Measurements from ENCODE around the gene ZNF443.

ZNF443 gene

GRCh38 chr19:12380444-12380737, 60.4 kb downstream of the ZNF443 start:
- H3K4me3 ChIP-seq (ENCODE audit: low read depth, low read length): no peak overlapping the region
- no peak for TF ChIP-seq CTCF (IDR thresholded peaks at IDR 0.05; ENCODE audit: borderline replicate concordance, insufficient read depth, low read depth, low read length)

- no peak overlapping the region for H3K4me3 ChIP-seq (ENCODE audit: low read depth, low read length)
- no peak for TF ChIP-seq CTCF (IDR thresholded peaks at IDR 0.05; ENCODE audit: borderline replicate concordance, insufficient read depth, low read depth, low read length)
These were observed 60.9 kb downstream of the ZNF443 start for GRCh38 chr19:12379732-12380443.
